Measurements from ENCODE around the gene SRCAP. TPM values are rescaled to one million over a fixed set of nuclear protein-coding genes. Genes with fewer than 3 reads are reported as not detected.
A peak's percentile ranks its signal among the peaks of the same experiment; 100 is the strongest.

Gene SRCAP
- total RNA-seq: 59.7 TPM
- long read RNA-seq, partial matches to known transcripts: 1 of 2 reads
- long read RNA-seq, other reads (novel, unspliced or antisense): 1 of 2 reads

DNA sequence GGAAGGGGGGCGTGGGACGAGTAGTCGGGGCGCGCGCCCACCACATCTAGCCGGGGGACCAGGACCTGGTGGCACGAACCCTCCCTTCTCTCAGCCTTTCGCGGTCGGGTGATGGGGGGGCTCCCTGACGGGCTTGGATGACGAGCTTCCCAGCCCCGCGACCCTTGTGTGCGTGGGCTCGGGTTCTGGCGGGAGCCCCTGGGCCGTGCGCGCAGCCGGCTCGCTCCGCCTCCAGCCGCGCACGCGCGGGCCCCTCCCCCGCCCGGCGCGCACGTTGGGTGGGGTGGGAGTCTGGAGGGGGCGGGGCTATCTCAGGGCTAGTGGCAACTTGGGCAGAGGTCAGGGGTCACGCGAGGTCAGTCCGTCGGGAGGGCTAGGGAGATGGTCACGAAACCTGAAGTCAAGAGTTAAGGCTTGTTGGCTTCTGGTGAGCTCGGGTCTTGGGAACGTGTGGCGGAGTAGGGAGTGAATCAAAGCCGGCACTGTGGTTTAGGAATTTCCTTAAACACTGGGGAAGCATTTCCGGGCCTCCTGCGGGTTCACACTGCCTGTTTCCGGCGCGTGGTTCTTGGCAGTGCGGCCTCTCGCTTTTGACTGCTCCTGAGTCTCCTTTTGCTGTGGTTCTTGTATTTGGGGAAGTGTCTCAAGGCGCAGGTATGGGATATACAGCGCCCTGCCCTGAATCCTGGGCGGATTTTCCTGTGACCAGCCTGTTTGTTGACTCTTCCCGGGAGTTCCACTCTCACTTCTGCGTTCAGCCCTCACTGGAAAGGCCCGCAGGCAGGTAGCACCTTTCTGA lies at the start of gene SRCAP:
SRCAP (plus strand) TSS at position 356 of the 799 bp plus-strand sequence. CDS start 1,654 bp downstream, outside the sequence.
- DNase-seq (ENCODE audit: low spot score): peak; percentile 95

DNA sequence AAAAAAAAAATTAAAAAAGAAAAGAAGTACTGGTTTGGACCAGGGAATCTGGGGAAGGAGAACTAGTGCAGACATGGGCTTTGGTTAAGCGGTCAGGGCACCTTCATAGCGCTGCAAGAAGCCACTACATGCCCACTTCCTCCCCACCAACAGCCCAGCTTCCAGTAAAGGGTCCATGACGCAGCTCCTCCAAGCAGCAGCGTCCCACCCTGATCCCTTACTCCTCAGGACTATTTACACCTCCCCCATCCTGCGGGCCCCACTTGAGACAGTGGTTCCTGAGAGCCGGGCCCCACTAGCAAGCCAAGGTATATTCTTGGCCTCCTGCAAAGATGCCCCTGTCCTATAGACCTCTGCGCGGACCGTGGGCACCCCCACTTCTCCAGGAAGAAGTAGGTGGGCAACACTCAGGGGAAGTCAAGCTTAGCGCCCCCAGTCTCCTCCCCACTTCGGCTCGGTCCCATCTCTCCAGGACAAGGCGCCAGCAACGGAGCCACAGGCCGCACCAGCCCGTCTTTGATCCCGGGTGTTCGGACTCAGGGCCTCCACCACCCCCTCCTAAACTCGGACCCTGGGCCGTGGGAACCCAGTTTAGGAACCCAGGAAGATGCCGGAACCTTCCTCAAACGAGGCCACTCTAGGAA lies 49.1 kb upstream of the SRCAP start:
- DNase-seq (ENCODE audit: low spot score): no peak

DNA sequence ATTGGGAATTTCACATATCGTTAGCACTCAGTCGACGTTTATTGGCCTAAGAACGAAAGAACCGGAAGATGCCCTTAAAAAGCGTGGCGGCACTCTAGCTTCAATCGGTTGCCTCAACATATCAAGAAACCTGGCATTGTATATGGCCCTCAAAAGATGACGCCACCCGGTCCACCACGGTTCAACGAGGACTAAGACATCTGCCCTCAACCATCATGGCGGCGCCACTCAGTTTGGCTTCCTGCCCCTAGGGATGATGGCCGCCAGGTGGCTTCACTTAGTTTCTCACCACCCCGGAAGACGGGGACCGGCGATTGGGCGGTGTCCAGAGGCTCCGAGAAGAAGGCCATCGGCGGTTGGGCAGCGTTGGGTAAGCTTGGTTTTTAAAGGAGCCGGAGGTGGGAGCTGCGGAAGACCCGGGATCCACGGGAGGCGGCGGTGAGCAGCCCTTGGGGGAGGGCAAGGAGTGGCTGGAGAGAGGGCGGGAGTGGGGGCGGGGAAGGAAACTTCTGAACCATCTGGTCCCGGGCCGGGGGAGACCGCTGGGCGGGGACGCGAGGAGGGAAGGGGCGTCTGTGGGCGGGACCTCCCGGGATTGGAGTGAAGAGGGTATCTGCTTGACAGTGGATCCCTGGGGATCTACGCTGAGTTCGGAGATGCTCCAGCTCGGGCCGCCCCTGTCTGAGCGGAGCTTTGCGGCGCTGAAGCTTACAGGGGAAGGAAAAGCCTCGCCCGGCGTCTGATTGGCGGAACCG lies 48.4 kb upstream of the SRCAP start, which contains the start of gene PRR14:
PRR14 (plus strand) TSS at position 592 of the 755 bp plus-strand sequence. CDS start 686 bp downstream, outside the sequence.
- peak; percentile 100 for DNase-seq (ENCODE audit: low spot score)

DNA sequence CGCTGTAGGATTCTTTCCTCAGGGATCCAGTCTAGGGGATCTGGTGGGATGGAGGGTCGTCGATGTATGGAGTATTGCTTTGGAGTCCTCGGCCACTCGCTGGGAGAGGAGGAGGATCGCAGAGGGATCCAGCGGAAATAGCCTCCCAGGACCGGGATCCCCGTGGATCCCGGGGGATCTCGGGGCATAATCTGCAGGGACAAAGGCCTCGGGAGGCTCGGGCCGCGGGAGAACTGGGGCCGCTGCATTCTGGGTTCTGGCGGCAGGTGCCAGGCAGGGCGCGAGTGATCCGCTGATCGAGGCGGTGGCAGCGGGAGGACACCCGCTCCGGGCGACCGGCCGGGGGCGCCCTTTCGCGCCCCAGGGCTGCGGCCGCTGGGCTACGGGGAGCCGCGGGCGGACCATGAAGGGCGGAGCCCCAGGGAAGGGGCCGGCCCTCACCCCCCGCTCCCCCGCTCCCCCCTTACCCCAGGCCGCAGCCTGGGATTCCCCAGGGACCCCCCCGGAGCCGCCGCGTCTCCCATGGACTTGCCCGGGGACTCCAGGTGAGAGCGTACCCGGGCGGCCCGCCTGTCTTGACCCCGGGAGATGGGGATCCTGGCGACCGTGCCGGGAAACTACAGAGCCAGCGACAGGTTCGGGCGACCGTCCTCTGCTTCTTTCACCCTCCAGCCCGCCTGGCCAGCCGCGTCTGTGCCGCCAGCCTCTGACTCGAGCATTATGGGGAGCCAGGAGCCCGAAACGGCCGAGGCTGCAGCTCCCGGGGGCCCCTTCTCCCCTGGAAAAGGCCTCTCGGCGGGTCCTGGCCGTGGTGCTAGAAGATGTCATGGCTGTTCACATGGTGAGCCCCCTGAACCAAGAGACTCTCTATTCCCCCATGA lies 47.6 kb upstream of the SRCAP start:
- DNase-seq (ENCODE audit: low spot score): peak; percentile 91

DNA sequence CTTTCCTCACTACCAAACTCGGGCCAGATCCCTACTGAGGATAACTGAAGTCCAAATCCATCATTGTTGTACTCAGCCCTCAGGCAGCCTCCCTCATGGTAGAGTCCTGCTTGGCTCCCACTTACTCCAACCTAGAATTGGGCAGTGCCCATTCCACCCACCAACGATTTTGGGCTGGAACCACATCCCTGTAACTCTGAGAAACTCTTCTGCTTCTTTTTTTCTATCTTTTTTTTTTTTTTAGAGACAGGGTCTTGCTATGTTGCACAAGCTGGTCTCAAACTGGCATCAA lies 47.0 kb upstream of the SRCAP start:
- DNase-seq (ENCODE audit: low spot score): no peak

DNA sequence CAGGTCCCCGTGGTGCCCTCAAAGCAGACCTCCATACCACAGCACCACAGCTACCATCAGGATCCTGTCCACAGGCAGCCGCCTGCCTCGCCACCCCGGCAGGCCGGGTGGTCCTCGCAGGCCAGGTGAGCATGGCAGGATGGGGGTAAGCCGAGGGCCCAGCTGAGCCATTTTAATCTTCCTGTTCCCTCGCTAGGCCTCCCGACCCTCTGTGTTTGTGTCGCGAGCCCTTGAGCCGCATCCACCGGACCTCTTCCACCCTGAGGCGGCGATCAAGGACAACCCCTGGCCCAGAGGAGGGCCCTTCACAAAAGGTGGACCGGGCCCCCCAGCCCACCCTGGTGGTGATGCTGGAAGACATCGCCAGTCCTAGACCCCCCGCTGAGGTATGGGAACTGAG lies 46.3 kb upstream of the SRCAP start:
- no peak for DNase-seq (ENCODE audit: low spot score)

DNA sequence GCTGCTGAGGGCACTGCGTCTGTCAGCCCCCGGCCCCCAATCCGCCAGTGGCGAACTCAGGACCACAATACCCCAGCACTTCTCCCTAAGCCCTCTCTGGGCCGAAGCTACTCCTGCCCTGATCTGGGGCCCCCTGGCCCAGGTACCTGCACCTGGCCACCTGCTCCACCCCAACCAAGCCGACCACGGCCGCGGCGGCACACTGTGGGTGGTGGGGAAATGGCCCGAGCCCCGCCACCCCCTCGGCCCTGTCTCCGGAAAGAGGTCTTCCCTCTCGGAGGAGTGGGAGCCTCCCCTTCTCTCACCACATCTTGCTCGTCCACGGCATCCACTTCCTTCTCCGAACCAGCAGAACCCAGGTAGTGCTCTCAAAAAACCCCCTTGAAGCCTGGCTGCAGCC lies 44.1 kb upstream of the SRCAP start:
- no peak for DNase-seq (ENCODE audit: low spot score)

DNA sequence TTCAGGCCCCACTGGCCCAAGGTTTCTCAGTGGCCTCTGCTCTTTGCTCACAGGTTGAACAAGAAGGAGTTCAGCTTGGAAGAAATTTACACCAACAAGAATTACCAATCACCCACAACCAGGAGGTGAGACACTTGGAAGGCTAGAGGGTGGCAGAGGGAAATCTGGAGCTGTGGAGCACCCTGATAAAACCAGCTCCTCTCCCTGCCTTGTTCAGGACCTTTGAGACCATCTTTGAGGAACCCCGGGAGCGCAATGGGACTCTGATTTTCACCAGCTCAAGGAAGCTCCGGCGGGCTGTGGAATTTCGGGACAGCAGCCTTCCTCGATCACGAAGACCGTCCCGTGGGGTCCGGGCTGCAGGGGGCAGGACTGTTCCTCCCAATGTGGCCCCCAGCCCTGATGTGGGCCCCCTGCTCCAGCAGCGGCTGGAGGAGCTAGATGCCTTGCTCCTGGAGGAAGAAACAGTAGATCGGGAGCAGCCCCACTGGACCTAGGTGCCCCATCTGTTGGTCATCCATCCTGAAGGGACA lies 43.1 kb upstream of the SRCAP start:
- no peak for DNase-seq (ENCODE audit: low spot score)

DNA sequence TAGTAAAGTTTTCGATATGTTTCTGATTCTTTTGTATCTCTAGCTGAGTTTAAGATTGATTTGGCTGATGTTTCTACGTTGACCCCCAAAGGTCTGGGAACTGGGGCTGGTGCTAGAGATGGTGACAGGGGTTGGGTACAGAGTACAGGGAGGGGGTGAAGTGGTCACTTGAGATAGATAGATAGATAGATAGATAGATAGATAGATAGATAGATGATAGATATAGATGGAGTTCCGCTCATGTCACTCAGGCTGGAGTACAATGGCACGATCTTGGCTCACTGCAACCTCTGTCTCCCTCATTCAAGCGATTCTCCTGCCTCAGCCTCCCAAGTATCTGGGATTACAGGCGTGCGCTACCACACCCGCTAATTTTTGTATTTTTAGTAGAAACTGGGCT lies 42.6 kb upstream of the SRCAP start:
- DNase-seq (ENCODE audit: low spot score): no peak

DNA sequence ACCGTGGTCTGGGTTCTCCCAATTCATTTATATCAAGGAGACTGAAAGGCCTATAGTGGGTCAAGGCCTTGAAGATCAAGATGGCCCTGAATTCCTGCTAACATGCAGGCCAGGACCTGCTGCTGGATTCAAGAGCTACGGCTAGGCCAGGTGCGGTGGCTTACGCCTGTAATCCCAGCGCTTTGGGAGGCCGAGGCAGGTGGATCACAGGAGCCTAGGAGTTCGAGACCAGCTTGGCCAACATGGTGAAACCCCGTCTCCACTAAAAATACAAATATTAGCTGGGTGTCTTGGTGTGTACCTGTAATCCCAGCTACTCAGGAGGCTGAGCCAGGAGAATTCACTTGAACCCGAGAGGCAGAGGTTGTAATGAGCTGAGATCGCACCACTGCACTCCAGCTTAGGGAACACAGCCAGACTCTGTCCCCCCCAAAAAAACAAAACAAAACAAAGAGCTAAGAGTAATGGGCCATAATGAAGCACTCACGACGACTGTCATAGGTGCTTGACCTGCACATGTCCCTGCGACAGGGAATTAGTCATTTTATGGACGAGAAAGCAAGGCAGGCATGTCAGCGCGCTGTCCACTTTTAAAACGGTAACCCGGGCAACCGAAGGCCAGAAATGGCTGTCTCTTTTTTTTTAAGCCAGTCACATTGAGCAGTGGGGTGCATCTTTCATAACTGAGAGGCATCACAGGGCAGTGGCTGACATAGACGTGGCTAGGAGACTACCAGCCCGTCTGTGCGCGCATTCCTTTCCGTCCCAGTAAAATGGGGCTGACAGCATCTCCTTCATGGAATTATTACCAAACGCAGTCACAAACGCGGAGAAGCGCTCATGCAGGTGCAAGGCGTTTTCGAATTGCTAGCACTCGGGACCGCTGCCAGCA lies 41.8 kb upstream of the SRCAP start:
- no peak for DNase-seq (ENCODE audit: low spot score)

DNA sequence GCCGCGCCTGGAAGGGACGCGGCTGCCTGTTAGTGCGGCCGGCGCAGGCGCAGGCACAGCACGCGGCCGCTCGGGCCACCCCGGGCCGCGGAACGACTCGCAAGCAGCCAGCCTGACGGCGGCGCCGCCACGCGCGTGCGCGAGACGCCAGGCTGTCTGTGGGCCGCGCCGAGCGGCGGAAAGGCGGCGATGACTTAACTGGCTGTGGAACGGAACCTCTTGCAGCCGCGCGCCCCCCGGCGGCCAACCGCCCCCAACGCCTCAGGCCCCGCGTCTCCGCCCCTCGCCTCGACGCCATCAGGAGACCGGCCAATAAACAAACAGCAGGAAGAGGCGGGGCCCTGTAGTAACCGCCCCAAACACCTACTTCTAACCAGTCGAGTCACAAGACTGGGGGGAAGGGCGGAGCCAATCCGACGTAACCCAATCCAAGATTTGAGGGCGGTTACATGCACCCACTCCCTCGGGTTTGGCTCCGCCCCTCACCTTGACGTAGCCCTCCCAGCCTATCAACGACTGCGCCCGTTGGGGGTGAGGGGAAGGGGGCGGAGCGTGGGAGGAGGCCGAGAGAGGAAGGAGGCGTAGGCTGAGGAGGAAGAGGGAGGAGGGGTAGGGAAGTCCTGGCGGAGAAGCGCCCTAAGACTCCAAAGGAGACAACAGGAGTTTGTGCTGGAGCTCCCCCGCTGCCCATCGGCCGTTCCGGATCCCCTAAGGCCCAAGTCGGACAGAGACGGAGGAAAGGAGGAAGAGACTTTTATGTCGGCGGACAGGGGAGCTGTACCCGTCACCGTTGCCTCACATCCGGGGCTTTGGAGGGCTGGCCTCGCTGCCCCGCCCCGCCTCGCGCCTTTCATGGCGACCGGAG lies 40.9 kb upstream of the SRCAP start, which contains the start of gene FBRS:
FBRS (plus strand) TSS at position 566 of the 865 bp plus-strand sequence. CDS start 1,088 bp downstream, outside the sequence.
- DNase-seq (ENCODE audit: low spot score): peak; percentile 100

DNA sequence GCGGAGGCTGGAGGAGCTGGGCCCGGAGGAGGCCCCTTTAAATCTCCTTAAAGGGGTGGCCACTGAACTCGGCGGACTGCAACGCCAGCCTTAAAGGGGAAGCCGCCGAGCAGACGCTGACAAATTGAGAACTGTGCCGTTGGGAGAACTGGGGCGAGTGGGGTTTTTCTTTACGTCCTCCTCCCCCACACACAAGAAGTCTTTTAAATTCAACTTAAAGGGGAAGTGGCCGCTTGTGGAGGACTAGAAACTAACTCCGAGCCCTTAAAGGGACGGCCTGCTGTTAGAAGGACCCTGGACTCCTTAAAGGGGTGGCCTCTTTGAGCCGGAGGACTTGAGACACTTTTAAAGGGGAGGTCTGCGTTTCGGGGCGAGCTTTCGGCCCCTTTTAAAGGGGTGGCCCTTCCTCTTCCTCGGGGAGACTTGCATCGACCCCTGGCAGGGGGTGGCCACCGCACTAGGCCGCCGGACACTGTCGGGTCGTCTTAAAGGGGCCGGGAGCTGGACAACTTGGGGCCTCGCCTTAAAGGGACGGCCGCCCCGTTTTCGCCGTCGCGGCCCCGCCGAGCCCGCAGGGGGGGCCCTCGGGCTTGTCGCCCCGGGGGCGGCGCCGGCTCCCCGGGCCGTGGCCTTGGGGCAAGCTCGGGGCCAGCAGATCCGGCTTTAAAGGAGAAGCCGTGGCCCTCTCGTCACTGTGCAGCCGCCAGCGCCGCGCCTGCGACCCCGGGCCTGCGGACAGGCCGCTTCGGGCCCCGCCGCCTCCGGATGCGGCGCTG lies 40.1 kb upstream of the SRCAP start:
- peak; percentile 93 for DNase-seq (ENCODE audit: low spot score)

DNA sequence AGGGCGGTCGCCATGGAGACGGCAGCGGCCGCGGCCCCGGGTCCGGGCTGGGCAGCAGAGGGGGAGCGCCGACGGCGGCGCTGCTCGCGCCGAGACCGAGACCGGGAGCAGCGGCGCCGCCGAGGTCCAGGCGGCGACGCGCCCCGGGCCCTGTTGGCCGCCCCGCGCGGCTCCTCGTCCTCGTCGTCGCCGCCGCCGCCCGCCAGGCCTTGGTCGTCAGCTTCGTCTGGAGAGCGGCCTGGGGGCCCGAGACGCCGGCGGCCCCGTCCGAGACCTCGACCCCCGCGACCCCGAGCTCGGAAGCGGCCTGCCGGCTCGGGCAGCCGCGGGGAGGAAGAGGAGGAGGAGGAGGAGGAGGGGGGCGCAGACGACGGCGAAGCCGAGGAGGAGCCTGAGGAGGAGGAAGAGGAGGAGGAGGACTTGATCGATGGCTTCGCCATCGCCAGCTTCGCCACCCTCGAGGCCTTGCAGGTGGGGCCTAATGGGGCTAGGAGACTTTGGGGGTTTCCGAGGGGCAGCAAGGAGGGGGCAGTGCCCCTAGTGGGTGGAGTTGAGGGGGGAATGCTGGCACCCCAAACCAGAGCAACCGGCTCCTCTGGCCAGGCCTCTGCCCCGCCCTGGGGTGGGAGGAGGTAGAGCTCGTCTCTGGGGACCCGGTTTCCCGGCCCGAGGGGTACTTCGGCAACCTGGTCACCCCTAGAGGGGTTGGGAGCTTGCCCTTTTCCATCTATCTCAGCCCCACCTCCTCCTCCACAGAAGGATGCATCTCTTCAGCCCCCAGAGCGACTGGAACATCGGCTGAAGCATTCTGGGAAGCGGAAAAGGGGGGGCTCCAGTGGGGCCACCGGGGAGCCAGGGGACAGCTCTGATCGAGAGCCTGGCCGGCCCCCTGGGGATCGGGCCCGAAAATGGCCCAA lies 39.2 kb upstream of the SRCAP start:
- DNase-seq (ENCODE audit: low spot score): peak; percentile 90

DNA sequence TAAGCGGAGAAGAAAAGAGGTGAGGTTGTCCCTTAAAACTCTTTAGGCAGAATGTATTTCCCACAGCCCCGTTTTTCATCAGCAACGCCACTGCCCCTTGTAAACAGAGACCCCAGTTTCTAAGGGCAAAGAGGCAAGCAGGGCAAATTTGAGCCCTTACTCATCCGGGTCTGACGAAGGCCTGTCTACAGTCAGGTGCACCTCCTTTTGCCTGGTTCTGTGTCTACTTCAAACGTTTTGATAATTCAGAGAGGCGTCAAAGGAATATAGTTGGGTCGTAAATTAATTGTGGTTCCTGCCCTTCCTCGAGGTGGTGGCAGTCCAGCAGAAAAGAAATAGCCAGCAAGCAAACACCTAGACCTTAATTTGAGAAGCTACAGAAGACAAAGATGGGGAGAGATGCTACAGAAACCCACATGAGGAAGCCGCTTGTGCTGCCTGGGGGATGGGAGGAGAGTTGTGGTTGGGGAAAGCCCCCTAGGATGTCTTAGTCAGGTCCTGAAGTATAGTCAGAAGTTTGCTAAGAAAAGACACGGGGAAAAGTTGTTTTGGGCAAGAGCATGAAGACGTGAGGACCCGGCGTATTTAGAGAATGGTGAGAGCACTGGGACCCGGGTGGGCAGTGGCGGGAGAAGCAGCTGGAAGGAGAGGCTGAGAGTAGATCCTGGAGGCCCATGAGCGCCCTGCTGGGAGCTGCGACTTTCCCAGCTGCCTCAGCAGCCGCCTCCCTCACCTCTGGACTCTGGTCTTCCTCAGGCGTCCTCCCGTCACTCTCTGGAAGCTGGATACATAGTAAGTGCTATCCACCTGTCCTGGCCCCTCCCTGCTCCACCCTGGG lies 38.3 kb upstream of the SRCAP start:
- DNase-seq (ENCODE audit: low spot score): no peak

DNA sequence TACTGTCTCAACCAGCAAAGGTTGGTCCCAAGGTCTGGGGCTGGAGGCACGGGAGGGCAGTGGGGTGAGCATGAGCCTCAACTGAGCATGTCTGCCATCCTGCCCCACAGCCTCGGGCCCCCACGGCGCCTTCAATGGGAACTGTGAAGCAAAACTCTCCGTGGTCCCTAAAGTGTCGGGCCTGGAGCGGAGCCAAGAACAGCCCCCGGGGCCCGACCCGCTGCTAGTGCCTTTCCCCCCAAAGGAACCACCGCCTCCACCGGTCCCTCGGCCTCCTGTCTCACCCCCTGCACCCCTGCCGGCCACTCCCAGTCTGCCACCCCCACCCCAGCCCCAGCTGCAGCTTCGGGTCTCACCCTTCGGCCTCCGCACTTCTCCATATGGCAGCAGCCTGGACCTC lies 36.5 kb upstream of the SRCAP start:
- DNase-seq (ENCODE audit: low spot score): peak; percentile 90

DNA sequence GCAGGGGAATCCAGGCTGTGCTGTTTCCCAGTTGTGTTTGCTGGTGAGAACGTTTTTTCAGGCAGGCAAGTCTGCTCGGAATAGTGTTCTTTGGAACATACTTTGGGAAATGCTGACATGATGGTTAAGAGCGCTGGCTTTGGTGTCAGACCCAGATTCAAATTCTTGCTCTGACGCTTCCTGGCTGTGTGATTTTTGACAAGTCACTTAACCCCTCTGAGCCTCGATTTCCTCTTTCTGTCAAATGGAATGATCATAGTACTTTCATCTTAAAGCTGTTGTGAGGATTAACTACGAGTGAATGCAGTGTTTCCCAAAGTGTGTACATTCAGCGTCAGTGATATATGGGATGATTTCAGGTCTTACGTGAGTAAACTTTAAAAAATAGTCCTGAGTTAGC lies 35.9 kb upstream of the SRCAP start:
- no peak for DNase-seq (ENCODE audit: low spot score)
